ENCODE measurements around the gene NEURL1. TPM values are rescaled to one million over a fixed set of nuclear protein-coding genes. Genes with fewer than 3 reads are reported as not detected.

Gene NEURL1
- total RNA-seq, 1 donor from 2014 or later = 0.93 TPM

DNA sequence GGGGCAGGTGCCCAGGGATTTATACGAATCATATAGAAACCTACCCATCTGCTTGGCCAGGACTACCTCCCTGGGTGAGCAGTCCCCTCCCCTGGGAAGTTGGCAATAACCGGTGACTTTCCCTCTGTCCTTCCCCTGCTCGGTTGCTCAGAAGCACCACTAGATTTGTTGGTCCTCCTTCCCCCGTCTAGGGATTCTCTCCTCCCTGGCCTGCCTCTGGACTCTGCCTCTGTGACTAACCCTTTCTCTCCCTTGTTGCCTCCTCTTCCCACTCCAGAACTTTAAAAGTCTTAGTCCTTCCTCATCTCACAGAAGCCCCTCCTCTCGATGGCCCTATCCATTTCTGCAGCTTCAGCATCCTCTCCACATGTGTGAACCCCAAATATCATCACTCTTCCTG, 24.3 kb upstream of the NEURL1 start:
- ChIA-PET POLR2A (interaction anchor here (4.4 kb wide), 1 partner anchor 16 kb away, joined by 58 read pairs; the partner anchor contains the start of gene CALHM2), CTCF (interaction anchor here (1.0 kb wide), 1 partner anchor 16 kb away, joined by 4 read pairs; no protein-coding TSS in a partner anchor)
- Mint-ChIP-seq H3K4me3 (no peak overlapping the region), H3K27ac (peak overlapping the region; percentile 96), H3K9me3 (no peaks in the 10 kb centered on the region), H3K4me1 (peaks cover 75% of the 10 kb centered on the region), H3K27me3 (no peaks in the 10 kb centered on the region), H3K36me3 (ENCODE audit: low read depth) (no peaks in the 10 kb centered on the region)
- ATAC-seq (ENCODE audit: low read depth) = no peak
- no peak for DNase-seq
- intact Hi-C loops (cut with micrococcal nuclease) = no loop called here
- TF ChIP-seq, protein P1, sequence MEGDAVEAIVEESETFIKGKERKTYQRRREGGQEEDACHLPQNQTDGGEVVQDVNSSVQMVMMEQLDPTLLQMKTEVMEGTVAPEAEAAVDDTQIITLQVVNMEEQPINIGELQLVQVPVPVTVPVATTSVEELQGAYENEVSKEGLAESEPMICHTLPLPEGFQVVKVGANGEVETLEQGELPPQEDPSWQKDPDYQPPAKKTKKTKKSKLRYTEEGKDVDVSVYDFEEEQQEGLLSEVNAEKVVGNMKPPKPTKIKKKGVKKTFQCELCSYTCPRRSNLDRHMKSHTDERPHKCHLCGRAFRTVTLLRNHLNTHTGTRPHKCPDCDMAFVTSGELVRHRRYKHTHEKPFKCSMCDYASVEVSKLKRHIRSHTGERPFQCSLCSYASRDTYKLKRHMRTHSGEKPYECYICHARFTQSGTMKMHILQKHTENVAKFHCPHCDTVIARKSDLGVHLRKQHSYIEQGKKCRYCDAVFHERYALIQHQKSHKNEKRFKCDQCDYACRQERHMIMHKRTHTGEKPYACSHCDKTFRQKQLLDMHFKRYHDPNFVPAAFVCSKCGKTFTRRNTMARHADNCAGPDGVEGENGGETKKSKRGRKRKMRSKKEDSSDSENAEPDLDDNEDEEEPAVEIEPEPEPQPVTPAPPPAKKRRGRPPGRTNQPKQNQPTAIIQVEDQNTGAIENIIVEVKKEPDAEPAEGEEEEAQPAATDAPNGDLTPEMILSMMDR (IDR thresholded peaks at IDR 0.05) = no peak

DNA sequence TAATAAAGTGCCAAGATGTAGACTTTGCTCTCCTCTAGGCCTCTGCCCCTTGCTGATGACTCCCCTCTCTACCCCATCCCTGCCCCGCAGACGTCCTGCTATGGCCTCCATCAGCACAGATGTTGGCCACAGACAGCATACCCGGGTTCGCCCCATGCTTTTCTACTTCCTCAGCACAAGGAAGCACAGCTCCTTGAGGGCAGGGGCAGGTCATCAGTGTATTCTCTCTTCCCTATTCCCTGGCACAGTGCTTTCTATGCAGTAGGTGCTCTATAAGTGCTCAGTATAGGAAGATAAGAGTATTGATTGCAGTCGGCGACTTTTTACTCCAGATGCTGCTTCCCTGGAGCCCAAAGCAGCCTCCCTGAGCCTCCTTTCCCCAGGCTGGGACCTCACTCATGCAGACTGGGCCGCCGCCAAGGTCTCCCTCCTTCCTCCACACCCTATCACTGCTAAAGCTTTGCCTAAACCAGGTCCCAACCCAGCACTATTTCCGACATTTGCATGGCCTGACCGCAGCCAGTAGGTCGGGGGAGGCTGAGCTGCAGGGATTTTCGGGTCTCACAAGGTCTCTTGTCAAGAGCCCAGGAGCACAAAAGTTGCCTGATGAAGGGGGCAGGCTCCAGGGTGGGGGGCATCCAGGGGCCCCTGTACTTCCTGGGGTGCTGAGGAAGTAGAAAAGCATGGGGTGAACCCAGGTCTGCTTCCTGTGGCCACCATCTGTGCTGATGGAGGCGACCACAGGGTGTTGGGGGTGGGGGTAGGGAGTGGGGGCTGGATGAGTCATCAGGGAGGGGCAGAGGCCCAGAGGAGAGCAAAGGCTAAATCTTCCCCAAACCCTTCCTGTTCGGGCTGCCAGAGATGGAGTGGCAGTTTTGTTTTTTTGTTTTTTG, 22.5 kb upstream of the NEURL1 start:
- ATAC-seq (ENCODE audit: low read depth) (peak; percentile 76), DNase-seq (peak; percentile 70)
- H3K4me1 Mint-ChIP-seq = peaks cover 72% of the 10 kb centered on the region
- H3K27ac Mint-ChIP-seq = peak overlapping the region; percentile 96
- TF ChIP-seq, protein P1 (IDR thresholded peaks at IDR 0.05) = no peak
- H3K4me3 Mint-ChIP-seq = peak overlapping the region; percentile 75
- ChIA-PET POLR2A (interaction anchor here (0.6 to 4.4 kb wide), 12 partner anchors 9 to 1077 kb away, joined by 3 to 58 read pairs (median 4); partner anchors contain the start of genes BORCS7, CALHM2, NEURL1 and NT5C2), CTCF (interaction anchor here (1.2 to 2.0 kb wide), 4 partner anchors 18 to 55 kb away, joined by 3 to 8 read pairs (median 3); partner anchors contain the start of gene CALHM2)
- intact Hi-C loops (cut with micrococcal nuclease) = loop anchor here (1.0 to 10.0 kb wide), 5 partner anchors 11 to 826 kb away; partner anchors contain the start of genes CALHM2, STN1 and TRIM8
- no peaks in the 10 kb centered on the region for H3K9me3 Mint-ChIP-seq
- H3K36me3 Mint-ChIP-seq (ENCODE audit: low read depth) = no peaks in the 10 kb centered on the region
- H3K27me3 Mint-ChIP-seq = no peaks in the 10 kb centered on the region

DNA sequence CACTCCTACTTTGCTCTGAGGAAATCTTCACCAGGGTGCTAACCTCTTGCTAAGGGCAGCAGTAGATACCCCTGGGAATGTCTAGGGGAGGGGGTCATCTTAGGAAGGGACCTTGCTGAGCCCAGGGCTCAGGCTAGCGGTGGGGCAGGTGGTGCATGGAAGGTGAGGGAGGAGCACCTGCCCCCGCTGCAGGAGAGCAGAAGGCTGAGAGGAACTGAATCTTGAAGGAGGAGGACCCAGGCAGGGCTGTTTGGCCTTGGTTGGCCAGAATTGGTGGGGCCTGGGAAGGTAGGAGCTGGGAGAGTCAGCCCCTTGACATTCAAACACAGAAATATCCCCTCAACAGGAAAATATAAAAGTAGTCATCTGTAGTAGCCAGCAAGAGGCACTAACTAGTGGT, 21.5 kb upstream of the NEURL1 start:
- ATAC-seq (ENCODE audit: low read depth) = peak; percentile 20
- ChIA-PET POLR2A (interaction anchor here (0.6 to 4.4 kb wide), 12 partner anchors 10 to 634 kb away, joined by 3 to 58 read pairs (median 4); partner anchors contain the start of genes BORCS7, CALHM2, NEURL1 and TAF5), CTCF (interaction anchor here (1.2 to 2.0 kb wide), 5 partner anchors 11 to 56 kb away, joined by 3 to 8 read pairs (median 3); partner anchors contain the start of gene CALHM2)
- H3K27ac Mint-ChIP-seq = peak overlapping the region; percentile 96
- no peaks in the 10 kb centered on the region for H3K27me3 Mint-ChIP-seq
- peak overlapping the region; percentile 75 for H3K4me3 Mint-ChIP-seq
- peaks cover 66% of the 10 kb centered on the region for H3K4me1 Mint-ChIP-seq
- TF ChIP-seq, protein P1 (IDR thresholded peaks at IDR 0.05) = no peak
- intact Hi-C loops (cut with micrococcal nuclease) = loop anchor here (5.0 to 10.0 kb wide), 3 partner anchors 35 to 827 kb away; partner anchors contain the start of genes STN1 and TRIM8
- H3K9me3 Mint-ChIP-seq = no peaks in the 10 kb centered on the region
- no peaks in the 10 kb centered on the region for H3K36me3 Mint-ChIP-seq (ENCODE audit: low read depth)
- peak; percentile 35 for DNase-seq

DNA sequence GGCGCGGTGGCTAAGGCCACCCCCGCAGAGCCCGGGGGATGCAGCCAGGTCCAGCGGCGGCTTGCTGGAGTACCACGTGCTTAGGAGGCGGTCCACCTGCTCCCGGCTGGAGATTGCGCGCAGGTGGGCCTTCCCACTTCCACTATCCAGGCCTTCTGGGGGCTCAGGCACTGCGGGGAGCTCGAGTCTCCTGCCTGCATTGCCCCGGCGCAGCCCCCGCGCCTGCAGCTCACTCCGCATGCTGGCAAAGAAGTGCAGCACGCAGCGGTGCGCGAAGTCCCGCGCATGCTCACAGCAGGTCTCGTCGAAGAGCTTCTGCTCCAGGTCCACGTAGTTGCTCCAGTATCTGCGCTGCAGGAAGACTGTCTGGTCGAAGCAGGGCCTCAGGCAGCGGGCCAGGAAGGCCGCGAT, 20.2 kb upstream of the NEURL1 start:
- Mint-ChIP-seq H3K4me3 (no peak overlapping the region), H3K9me3 (no peaks in the 10 kb centered on the region), H3K4me1 (peaks cover 53% of the 10 kb centered on the region), H3K27me3 (no peaks in the 10 kb centered on the region), H3K36me3 (ENCODE audit: low read depth) (no peaks in the 10 kb centered on the region), H3K27ac (no peak overlapping the region)
- CTCF ChIA-PET = no interaction called here
- no peak for ATAC-seq (ENCODE audit: low read depth)
- no peak for DNase-seq
- TF ChIP-seq, protein P1 (IDR thresholded peaks at IDR 0.05) = no peak
- POLR2A ChIA-PET = interaction anchor here (4.4 kb wide), 1 partner anchor 20 kb away, joined by 58 read pairs; the partner anchor contains the start of gene CALHM2
- intact Hi-C loops (cut with micrococcal nuclease) = loop anchor here (5.0 to 10.0 kb wide), 3 partner anchors 36 to 828 kb away; partner anchors contain the start of genes STN1 and TRIM8
